Suprapubic skin (tissue), 4 donors: ENCODE measurements around the gene LRRC7.

Experiments used
- EP300 ChIP-seq: sonication (generic); formaldehyde crosslinking; IDR thresholded peaks from one replicate; pipeline ENCODE4 v1.6.1; 2017; ENCODE audit warnings: antibody characterized with exemption
- POLR2A ChIP-seq, 2 donors: fragments of 450-650 bp; IDR thresholded peaks; one replicate each; pipeline ENCODE4 v1.6.1; 2017; ENCODE audit warnings: antibody characterized with exemption in 2 of 2, mild to moderate bottlenecking in 2 of 2, moderate library complexity in 2 of 2
- POLR2AphosphoS5 ChIP-seq, 3 donors: sonication (generic); formaldehyde crosslinking; IDR thresholded peaks; one replicate each; pipeline ENCODE4 v1.6.1; 2017; ENCODE audit warnings: antibody characterized with exemption in 3 of 3
- TF ChIP-seq, protein P1 (sequence below), 2 donors: fragments of 200-600 bp in 1 of 2; fragments of 450-650 bp in 1 of 2; sonication (generic) in 1 of 2; IDR thresholded peaks; one replicate each; pipeline ENCODE4 v1.5.1; 2016 to 2019; ENCODE audit warnings: antibody characterized with exemption in 2 of 2, mild to moderate bottlenecking in 1 of 2, moderate library complexity in 1 of 2

GRCh38 chr1:70003211-70003908 lies 435.6 kb downstream of the LRRC7 start:
- TF ChIP-seq, protein P1, sequence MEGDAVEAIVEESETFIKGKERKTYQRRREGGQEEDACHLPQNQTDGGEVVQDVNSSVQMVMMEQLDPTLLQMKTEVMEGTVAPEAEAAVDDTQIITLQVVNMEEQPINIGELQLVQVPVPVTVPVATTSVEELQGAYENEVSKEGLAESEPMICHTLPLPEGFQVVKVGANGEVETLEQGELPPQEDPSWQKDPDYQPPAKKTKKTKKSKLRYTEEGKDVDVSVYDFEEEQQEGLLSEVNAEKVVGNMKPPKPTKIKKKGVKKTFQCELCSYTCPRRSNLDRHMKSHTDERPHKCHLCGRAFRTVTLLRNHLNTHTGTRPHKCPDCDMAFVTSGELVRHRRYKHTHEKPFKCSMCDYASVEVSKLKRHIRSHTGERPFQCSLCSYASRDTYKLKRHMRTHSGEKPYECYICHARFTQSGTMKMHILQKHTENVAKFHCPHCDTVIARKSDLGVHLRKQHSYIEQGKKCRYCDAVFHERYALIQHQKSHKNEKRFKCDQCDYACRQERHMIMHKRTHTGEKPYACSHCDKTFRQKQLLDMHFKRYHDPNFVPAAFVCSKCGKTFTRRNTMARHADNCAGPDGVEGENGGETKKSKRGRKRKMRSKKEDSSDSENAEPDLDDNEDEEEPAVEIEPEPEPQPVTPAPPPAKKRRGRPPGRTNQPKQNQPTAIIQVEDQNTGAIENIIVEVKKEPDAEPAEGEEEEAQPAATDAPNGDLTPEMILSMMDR (IDR thresholded peaks at IDR 0.05): no peak
- TF ChIP-seq POLR2AphosphoS5 (IDR thresholded peaks at IDR 0.05) (no peak), POLR2A (IDR thresholded peaks at IDR 0.05) (no peak), EP300 (no peak)
